ENCODE results near the gene GLIS1. TPM values are rescaled to one million over a fixed set of nuclear protein-coding genes. Genes with fewer than 3 reads are reported as not detected.

The GLIS1 gene
- total and polyA plus RNA-seq, 8 donors, result 0.06 to 0.26 (median 0.13) TPM; not detected in 4

DNA sequence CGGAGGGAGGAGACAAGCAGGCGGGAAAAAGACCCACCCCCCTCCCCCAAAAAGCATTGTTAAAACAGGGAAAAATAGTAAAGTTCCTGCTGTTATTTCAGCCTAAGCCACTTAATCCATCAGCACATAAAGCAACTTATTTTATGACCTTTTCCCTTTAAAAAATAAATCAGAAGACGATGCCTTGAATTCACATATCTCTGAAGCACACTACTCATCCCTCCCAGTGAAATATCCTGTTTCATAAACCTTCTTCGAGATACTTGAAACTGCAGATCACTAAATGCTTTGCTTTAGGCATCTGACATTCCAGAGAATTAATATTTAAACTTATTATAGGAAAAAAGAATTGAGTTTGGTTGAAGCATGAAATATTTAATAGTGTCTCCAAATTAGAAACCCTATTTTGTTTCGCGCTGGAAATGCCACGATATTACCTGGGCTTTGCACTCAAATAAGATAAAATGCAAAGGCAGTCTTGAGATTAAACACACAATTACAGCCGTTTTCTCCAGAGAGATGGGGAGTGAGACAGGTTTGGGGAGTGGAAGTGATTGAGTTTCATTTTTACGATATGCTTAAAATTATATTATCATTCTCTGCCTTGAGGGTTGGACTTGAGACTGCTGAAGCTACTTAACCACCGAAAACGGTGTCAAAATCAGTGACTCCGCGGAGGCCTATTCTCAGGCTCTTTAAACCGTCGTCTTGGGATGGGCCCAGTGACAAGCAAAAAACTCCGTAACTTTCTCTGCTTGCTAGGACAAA lies 9.3 kb downstream of the GLIS1 start:
- Histone ChIP-seq H3K27me3 (no peaks in the 10 kb centered on the region), H3K27ac (no peak overlapping the region), H3K4me1 (no peaks in the 10 kb centered on the region), H3K36me3 (no peaks in the 10 kb centered on the region), H3K4me3 (no peak overlapping the region), H3K9me3 (no peaks in the 10 kb centered on the region)
- TF ChIP-seq, protein P1, sequence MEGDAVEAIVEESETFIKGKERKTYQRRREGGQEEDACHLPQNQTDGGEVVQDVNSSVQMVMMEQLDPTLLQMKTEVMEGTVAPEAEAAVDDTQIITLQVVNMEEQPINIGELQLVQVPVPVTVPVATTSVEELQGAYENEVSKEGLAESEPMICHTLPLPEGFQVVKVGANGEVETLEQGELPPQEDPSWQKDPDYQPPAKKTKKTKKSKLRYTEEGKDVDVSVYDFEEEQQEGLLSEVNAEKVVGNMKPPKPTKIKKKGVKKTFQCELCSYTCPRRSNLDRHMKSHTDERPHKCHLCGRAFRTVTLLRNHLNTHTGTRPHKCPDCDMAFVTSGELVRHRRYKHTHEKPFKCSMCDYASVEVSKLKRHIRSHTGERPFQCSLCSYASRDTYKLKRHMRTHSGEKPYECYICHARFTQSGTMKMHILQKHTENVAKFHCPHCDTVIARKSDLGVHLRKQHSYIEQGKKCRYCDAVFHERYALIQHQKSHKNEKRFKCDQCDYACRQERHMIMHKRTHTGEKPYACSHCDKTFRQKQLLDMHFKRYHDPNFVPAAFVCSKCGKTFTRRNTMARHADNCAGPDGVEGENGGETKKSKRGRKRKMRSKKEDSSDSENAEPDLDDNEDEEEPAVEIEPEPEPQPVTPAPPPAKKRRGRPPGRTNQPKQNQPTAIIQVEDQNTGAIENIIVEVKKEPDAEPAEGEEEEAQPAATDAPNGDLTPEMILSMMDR (IDR thresholded peaks at IDR 0.05), result no peak
- ATAC-seq (no peak), FAIRE-seq (no peak), DNase-seq (no peak)
- 56 to 60% methylated on average over 16 of the region's 16 CpGs for WGBS, 2 donors
- intact Hi-C loops (cut with DNase I), result no loop called here

DNA sequence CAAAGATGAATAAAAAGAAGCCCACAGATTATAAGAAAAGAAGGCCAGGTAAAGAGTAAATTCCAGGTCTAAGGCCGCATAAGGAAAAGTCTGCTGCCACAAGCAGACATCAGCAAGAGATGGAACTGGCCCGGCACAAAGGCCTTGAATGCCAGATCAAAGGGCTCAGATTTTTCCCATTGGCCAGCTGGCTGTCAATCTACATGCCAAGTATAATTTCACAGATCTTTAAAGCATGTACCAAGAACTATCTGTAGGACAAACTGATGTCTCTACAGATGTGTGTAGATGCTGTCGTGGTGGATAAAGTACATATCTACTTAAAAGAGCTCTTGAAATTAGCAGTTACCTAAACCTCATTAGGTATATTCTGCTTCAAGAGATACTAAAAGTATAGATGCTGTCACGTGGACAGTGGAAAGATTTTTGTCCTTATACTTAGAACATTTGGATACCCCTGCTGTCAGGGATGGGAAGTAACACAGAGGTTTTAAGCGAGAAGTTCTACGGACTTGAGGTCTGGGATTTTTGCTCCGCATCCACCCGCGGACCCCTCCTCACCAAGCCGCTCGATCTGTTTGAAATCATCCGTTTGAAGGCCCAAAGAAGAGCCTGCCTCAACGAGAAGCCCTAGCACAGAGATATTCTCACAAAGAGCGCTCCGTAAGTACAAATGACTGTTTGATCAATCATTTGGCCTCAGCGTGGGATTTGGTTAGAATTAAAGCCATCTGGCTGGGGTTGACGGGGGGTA lies 10.1 kb downstream of the GLIS1 start:
- H3K27me3 ChIP-seq, result no peaks in the 10 kb centered on the region
- no peak overlapping the region for H3K27ac ChIP-seq
- no peaks in the 10 kb centered on the region for H3K36me3 ChIP-seq
- TF ChIP-seq, protein P1 (IDR thresholded peaks at IDR 0.05), result no peak
- no peaks in the 10 kb centered on the region for H3K9me3 ChIP-seq
- intact Hi-C loops (cut with DNase I), result no loop called here
- no peak overlapping the region for H3K4me3 ChIP-seq
- FAIRE-seq (no peak), DNase-seq (no peak), ATAC-seq (no peak)
- H3K4me1 ChIP-seq, result no peaks in the 10 kb centered on the region
- 68 to 71% methylated on average over 17 of the region's 17 CpGs for WGBS, 2 donors

DNA sequence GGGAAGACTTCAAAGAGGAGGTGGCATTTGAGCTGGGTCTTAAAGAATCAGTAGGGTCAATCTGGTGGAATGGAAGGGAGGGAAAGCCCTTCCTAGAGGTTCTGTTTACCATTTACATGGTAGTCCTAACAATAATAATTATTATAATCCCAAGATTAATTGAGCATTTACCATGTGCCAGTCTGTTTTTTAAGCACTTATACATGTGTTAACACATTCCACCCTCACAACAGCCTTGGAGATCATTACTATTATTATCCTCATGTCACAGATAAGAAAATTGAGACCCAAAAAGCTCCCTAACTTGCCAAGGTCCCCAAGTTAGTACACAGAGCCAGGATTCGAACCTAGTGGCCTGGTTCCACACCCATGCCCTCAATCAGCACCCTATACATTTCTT lies 10.8 kb downstream of the GLIS1 start:
- intact Hi-C loops (cut with DNase I), result no loop called here
- Histone ChIP-seq H3K4me1 (no peaks in the 10 kb centered on the region), H3K36me3 (no peaks in the 10 kb centered on the region), H3K27ac (no peak overlapping the region), H3K4me3 (no peak overlapping the region), H3K9me3 (no peaks in the 10 kb centered on the region), H3K27me3 (no peaks in the 10 kb centered on the region)
- no peak for DNase-seq
- WGBS, 2 donors, result 44 to 55% methylated on average over 1 of the region's 1 CpG
- ATAC-seq, result no peak
- TF ChIP-seq, protein P1 (IDR thresholded peaks at IDR 0.05), result no peak
- no peak for FAIRE-seq

DNA sequence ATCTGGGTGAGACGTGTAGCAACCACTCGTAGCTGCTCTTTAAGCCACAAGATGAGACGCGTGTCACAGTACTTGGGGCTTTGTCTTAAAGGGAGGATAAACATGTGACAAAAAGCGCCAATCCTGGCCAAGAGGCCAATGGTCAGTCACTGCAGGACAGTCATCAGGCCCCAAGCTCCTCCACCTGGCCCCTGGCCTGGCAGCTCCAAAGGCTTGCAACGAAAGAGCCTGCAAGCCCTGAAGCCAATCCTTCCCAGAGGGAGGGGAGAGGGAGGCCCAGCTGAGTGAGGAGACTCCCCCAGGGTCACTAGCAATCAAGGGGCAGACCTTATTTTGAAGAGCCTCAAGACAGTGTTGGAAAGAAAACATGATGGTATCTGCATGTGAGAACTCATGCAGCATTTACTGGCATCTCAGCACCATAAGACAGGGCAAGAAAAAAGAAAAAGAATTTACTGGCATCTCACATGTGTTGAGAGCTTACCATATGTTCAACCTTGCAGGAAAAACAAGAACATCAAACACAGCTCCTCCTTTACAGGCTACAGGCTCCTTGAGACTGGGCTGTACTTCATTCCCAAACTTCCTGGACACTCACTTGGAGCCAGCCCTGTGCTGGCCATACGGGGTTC lies 11.4 kb downstream of the GLIS1 start:
- intact Hi-C loops (cut with DNase I), result no loop called here
- no peaks in the 10 kb centered on the region for H3K9me3 ChIP-seq

More for the DNA sequence above, 11.4 kb downstream of the GLIS1 start:
- no peak for DNase-seq
- H3K36me3 ChIP-seq, result no peaks in the 10 kb centered on the region
- no peak for ATAC-seq
- no peak overlapping the region for H3K4me3 ChIP-seq
- FAIRE-seq, result no peak
- TF ChIP-seq, protein P1 (IDR thresholded peaks at IDR 0.05), result no peak
- H3K27me3 ChIP-seq, result no peaks in the 10 kb centered on the region
- no peaks in the 10 kb centered on the region for H3K4me1 ChIP-seq
- 86% methylated on average over 7 of the region's 7 CpGs for WGBS, 2 donors
- no peak overlapping the region for H3K27ac ChIP-seq
